Retinal pigment epithelial cell (primary cell): ENCODE results near the gene RTN4IP1.
"Not testable (repeated sequence)": the region's sequence is repeated elsewhere in the genome, so short reads cannot be mapped to it uniquely, and the experiment has no call there.

Source experiments
- DNase-seq: peaks from one replicate; pipeline ENCODE4 v3.0.0-alpha.2; 2010; ENCODE audit warnings: low read depth
- H3K4me3 ChIP-seq: 2 replicates; pipeline ENCODE4 v1.5.1; 2011; ENCODE audit warnings: mild to moderate bottlenecking, low read length, control low read depth, moderate library complexity
- TF ChIP-seq, protein P1 (sequence below): conservative IDR thresholded peaks from 2 replicates; pipeline ENCODE4 v1.5.1; 2011; ENCODE audit warnings: low read depth, low read length, control low read depth, inconsistent platforms

Gene RTN4IP1

GRCh38 chr6:106591111-106591825 lies 38.0 kb downstream of the RTN4IP1 start:
- TF ChIP-seq, protein P1, sequence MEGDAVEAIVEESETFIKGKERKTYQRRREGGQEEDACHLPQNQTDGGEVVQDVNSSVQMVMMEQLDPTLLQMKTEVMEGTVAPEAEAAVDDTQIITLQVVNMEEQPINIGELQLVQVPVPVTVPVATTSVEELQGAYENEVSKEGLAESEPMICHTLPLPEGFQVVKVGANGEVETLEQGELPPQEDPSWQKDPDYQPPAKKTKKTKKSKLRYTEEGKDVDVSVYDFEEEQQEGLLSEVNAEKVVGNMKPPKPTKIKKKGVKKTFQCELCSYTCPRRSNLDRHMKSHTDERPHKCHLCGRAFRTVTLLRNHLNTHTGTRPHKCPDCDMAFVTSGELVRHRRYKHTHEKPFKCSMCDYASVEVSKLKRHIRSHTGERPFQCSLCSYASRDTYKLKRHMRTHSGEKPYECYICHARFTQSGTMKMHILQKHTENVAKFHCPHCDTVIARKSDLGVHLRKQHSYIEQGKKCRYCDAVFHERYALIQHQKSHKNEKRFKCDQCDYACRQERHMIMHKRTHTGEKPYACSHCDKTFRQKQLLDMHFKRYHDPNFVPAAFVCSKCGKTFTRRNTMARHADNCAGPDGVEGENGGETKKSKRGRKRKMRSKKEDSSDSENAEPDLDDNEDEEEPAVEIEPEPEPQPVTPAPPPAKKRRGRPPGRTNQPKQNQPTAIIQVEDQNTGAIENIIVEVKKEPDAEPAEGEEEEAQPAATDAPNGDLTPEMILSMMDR, result no peak
- H3K4me3 ChIP-seq, result no peak overlapping the region
- DNase-seq, result peak; percentile 63

- not testable (repeated sequence) for DNase-seq, H3K4me3 ChIP-seq
These were observed 40.4 kb downstream of the RTN4IP1 start for GRCh38 chr6:106588937-106589336.

DNA sequence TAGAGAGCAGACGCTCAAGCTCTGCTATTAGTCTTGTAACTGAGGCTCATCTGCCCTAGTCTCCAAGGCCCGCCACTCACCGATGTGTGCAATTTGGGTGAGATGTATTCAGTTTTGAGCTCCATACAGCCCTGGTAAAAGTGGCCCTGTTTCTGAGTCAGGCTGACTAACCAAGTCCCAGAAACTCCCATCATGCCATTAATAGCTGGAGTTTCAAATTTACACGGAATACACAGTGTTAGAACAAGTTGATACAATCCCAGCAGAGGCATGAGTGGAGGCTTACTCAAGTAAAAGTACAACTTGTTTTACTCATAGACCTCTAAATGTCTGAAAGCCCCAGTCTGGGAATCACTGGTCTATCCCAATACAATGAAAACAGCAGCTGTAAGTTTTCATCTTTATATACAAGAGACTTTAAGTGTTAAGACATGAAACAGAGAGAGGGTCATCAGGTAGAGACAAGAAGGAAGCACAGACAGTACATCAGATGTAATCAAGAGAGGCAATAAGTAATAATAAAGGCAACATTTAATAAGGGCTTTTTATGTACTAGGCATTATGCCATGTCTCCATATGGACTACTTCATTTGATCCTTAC lies 42.4 kb downstream of the RTN4IP1 start:
- H3K4me3 ChIP-seq, result no peak overlapping the region
- DNase-seq, result no peak
- TF ChIP-seq, protein P1, result no peak

DNA sequence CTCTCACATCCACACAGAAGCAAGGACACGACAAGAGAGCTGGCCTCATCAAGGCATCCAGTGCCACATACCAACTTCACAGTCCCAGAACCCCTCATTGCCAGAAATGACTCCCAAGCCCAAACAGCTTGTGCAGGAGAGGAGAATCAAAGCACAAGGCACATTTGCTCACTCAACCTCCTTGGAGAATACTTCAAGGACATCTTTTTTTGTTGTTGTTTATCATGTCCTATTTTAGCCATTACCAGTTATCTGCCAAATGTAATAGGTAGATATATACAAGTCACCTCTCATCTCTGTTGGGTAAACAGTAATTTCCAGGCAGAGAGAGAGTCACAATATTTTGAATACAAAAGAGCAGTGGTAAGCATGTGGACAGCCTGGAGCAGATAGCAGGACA lies 47.8 kb downstream of the RTN4IP1 start:
- TF ChIP-seq, protein P1, result no peak
- no peak for DNase-seq
- no peak overlapping the region for H3K4me3 ChIP-seq

DNA sequence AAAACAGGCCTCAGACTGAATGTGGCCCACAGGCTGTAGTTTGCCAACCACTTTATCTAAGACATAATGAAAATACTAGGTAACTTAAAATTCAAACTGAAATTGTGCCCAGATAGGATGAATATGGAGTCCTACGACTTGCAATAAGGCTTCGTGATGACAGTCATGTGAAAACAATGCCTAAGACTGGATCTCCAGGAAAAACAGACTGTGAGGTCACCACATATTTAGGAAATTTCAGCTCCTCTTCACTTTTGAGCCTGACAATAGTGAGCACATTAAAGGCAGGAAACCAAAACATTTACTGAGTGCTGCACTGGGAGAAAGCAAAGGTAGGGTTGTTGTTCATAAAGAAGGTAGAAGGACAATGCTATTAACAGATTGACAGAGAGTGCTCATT lies 50.0 kb downstream of the RTN4IP1 start:
- TF ChIP-seq, protein P1, result no peak
- H3K4me3 ChIP-seq, result no peak overlapping the region
- no peak for DNase-seq

DNA sequence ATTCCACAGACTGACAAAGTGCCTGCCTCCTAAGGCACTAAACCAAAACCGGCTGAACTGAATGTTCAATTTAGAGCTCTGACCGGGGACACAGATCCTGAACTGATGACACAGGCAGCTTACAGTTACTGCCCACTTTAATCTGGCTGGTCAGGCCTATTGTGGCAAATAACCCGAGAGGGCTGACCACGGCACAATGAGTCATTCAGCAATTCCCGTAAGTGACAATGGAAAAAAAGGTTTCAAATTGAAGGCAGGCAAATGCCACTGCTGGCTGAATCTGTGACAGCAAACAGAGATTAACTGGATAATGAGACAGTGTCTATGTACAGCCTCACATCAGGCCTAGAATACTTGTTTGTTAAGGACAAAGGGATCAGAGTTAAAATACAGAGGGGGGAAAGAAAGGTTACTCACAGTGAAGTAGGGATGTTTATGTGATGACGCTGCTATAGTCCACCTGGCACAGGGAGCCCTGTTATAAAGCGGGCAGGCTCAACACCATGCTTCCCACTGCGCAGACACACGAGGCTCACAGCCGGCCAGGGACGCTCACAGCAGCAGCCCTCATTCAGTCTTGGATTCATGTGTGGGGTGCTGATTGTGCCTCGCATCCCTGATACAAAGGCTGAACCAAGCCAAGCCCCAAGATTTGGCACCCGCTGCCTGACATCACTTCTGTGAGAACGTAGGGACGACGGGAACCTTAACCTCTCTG lies 54.4 kb downstream of the RTN4IP1 start:
- no peak overlapping the region for H3K4me3 ChIP-seq
- DNase-seq, result peak; percentile 73
- TF ChIP-seq, protein P1, result no peak

- TF ChIP-seq, protein P1, result no peak
- DNase-seq, result no peak
- H3K4me3 ChIP-seq, result no peak overlapping the region
These were observed 56.3 kb downstream of the RTN4IP1 start for GRCh38 chr6:106572875-106573585.
